HG03196 (cell line): ENCODE measurements around the gene MARCHF9.

Source experiments
- ATAC-seq: cut with Tn5 transposase; IDR thresholded peaks from one replicate; pipeline ENCODE4 v1.9.1; 2021; ENCODE audit not compliant: unreplicated experiment

MARCHF9 gene

DNA sequence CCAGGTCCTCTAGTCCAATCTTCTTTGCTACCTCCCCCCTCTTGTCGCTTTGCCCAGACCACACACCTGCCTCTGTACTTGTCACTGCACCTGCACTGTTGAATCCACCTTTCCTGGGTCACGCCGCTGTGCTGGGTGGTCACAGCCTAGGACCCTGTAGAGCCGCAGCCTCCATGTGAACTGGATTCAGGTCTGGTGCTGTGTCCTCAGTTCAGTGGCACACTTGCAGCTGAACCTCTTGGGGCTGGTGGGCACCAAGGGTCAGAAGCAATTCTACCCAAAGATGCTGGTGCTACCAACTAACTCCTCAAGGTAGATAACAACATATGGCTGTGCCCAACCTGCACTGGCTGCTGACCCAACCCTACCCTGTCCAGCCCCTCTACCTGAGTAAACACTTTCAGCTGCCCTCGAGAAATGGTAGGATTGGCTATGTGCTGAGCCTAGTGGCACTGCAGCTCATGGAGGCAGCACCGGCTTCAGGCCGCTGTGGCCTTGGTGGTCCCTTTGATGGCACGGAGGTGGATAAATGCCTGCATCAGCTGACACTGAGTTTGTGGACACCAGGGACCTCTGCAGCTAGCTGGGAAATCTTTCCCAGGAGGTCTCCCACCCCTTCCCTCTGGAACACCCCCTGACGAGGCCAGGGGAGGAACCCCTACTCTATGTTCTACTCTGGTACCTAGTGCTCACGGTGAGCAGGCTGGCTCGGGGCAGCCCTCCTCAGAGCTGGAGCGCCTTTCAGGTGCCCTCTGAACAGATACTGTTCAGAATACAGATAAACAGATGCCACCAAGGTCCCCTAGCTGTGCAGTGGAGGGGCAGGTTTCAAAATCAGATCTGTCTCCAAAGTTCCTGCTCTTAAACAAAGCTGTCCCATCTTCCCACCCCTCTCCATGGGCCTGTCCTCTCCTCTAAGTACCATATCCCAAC, 30.6 kb upstream of the MARCHF9 start:
- no peak for ATAC-seq

DNA sequence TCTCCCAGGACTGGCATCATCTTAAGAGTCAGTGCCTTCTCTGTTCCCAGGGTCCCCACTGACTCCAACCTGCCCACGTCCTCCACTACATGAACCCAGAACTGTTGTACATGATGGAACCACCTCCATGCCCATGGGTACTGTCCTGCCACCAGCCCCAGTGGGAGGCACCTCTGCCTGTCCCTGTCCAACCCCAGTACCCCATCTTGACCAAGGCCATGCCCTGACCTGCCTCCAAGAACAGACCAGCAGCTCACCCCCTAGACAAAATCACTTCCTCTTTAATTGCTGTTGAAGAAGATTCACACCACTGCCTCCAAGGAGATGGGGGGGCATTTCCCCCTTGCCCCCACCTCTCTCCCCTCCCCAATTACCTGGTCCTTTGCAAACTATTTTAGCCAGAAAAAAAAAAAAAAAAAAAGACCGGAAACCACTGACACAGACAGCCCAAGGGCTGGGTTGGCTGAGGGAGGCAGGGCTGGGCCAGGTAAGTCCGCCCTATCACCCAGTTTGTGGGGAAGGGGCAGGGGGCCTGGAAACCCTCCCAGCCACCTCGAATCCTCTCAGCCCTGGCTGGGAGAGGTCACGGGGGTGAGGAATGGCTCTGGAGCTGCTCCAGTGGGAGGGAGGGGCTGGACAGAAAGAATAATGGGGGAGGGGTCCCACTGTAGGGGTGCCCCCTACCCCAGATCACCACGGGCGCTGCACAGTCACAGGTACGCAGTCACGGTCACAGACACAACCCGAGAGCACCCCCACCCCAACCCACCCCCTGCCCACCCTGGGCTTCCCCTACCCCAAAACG, 29.8 kb upstream of the MARCHF9 start:
- ATAC-seq, result no peak

DNA sequence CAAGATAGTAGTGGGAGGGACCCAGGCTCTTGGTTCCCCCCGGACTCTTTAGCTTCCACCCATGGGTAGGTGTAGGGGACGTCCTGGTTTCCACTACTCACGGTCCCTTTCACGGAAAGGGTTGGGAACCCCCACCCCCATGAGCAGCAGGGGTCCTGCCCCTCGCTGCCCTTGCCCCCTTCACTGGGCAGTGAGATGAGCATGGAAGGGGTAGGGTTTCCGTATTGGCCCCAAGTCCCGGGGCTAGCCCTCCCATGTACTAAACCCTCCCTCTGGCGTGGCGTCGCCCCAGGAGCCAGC, 29.1 kb upstream of the MARCHF9 start:
- ATAC-seq, result no peak

DNA sequence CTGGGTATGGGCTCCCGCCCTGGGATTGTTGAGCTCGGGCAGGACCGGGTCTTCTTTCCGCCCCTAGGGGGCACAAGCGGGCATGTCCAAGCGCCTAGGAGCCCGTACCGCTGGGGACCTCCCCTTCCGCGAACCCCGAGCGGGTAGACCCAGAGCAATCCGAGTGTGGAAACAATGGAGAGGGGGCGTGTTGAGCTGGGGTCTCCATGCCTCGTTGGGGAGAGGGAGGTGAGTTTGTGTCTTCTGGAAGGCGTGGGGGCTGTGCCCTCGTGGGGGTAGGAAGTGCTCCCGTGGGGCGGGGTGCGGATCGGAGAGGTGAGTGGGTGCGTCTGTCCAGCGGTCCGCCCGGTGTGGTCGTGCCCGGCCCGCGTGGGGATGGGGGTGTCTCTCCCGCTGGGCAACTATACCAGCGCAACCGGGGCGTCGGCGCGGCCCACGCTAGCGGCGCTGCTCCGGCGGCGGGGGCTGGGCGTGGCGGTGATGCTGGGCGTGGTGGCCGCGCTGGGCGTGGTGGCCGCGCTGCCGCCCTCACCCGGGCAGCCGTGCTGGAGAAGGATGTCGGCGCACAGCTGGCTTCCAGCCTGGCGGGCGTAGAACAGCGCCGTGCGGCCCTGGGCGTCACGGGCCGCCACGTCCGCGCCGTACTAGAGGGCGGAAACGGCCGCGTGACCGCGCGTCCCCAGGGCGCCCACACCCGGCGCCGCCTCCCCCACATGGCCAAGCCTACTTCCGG, 28.6 kb upstream of the MARCHF9 start:
- ATAC-seq, result no peak

- no peak for ATAC-seq
Measured at GRCh38 chr12:57726884-57727757, 27.8 kb upstream of the MARCHF9 start.

DNA sequence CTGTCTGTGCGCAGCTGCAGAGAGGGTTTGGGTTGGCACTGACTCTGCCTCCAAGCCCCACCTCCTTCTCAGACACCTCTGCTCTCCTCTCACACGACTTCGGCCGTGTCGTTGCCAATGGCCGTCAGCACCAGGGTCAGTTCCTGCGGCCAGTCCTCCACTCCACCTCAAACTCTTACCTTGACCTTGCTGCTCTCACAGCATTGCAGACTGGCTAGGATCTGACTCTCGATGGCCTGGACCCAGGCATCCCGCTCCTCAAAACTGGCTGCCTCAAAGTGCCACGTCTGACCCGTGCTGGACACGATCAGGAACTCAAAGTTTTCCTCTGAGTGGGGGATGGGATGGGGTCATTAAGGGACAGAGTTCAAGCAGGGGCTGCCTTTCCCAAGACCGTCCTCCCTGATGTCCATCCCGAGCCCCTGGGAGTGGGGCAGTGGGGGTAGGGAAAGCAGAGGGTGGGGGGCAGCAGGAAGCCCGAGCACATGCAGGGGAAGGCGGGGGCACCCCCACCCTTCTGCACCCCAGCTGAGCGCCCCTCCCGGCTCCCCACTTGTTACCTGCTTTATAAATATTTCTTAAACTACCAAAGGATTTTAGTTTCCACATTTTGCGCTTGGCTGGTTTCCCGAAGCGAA, 27.0 kb upstream of the MARCHF9 start:
- no peak for ATAC-seq

GRCh38 chr12:57729321-57729844, 25.5 kb upstream of the MARCHF9 start:
- ATAC-seq, result no peak

DNA sequence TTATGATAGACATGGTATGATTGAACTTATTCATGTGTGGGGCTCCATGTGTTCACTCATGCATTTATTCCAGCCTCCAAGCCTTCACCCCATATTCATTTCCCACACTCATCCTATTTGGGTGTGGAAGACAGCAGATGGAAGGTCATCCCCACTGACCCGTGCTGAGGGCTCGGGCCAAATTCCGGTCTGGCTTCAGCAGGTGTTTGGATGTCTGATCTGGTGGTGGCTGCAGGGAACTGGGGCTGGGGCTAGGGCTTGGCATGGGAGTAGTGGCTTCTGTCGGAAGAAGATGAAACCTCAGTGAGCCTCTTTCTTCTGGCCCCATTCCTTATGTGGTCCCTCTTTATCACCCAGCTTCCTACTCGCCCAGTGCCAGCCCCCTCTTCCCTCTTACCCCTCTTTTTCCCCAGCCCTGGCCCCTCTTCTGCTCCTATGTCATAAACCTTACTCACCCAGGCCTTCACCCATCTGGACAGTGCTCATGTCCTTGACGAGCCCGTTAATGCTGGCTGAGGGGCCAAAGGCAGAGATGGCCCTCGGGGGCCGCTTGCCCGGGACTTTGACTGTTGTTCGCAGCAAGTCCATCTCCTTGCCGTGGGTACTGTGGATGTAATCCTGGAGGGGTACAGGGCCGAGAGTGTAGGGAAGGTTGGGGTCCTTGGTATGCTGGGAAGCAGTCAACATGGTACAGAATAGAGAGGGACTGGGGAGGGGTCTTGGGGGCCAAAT, 24.4 kb upstream of the MARCHF9 start:
- no peak for ATAC-seq

DNA sequence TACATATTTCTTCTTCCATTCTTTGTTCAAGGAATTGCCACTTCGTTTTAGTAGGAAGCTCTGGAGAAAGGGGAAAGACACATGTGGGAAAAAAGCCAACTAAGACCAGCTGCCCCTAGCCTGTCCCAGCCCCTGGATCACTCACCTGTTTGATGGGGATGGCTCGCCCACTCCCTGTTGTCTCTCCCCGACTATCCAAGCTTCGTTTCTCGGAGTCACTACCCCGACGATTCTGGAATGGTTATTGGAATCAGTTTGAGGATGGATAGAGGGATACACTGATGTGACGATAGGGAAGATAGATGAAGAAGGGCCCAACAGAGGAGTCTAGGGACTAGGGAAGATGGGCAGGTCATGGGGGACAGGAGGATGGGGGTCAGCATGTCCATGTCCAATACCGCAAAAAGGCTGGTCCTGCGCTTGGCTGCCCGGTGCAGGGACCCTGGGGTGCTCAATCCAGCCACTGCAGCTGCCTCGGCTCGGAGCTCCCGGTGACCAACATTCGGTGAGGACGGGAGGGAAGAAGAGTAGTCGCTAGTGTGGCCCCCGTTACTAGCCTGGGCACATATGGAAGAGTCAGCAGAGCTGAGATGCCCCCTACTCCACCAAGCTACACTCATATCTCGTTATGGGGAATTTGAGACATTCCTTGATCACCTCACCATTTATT, 23.4 kb upstream of the MARCHF9 start:
- ATAC-seq, result no peak

- no peak for ATAC-seq
Measured at GRCh38 chr12:57732270-57732669, 22.6 kb upstream of the MARCHF9 start.

GRCh38 chr12:57732726-57733593, 21.9 kb upstream of the MARCHF9 start:
- ATAC-seq, result no peak

DNA sequence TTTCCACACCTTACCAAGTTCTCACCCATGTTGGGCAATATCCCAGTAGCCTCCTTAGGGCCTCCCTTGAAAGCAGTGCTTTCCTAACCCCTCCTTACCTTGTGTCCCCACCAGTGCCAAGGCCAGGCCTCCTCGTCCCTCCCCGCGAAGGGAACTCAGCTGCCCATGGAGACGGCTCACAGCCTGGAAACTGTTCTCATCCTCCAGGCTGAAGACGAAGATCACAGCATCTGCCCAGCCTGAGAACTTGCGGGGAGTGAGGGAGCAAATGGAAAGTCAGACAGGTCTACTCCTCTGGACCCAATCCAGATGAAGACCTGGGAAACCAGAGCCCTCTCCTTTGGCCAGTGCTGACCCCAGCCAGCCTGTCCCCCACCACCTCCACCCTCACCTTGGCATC, 21.0 kb upstream of the MARCHF9 start:
- ATAC-seq, result no peak

- no peak for ATAC-seq
Measured at GRCh38 chr12:57734591-57734990, 20.3 kb upstream of the MARCHF9 start.

DNA sequence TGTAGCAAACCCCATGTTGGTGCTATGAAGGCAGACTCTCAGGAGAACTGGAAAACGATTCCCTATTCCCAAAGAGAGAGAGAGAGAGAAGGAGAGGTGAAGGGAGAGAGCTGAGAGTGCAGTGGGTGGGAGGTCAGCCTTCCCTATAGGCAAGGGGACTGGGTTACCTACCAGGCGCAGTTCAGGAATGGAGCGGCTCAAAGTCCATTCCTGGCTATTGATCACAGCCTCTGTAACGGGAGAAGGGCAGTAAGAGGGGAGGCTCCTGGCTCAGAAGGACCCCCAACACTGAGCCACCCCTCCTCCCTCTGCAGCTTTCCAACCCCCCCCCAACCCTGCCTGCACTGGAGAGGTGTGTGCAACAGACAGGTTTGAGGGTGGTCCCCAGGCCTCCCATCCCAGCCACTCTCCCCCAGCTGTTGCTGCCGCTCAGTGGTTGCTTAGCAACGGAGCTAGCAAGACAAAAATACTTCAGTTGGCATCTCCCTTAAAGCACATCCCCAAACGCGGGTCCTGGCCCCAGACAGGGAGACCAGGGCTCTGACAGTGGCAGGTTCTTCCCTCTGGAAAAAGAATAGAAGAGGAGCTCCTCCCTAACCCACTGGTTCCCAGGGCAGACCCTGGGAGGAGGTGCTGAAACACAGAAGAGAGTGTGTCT, 19.6 kb upstream of the MARCHF9 start:
- ATAC-seq, result no peak

- ATAC-seq, result no peak
Measured at GRCh38 chr12:57735952-57736740, 18.8 kb upstream of the MARCHF9 start.

DNA sequence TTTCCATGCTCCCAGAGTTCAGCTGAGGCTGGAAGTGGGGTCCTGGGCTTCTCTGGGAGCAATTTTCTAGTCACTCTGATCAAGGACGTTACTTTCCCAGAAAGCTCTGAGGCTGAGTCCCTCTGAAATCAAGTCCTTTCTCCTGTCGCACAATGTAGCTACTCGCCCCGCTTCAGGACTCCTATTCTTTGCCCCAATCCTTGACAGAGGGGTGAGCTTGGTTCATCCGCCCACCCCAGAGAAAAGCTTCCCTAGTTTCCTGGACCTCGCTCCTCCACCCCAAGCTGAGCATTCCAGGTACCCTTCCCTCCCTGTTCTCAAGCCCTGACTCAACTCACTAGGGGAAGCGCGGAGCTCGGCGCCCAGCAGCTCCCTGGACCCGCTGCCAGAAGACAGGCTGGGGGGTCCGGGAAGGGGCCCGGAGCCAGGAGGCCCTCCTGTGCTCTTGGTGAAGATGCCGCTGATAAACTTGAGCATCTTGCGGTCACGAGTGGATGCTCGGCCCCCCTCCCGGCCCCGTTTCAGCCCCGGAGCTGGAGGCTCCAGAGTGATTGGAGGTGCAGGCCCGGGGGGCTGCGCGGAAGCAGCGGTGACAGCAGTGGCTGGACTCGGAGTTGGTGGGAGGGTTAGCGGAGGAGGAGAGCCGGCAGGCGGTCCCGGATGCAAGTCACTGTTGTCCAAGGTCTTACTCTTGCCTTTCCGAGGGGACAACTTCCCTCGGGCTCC, 18.0 kb upstream of the MARCHF9 start:
- ATAC-seq, result no peak
